ENCODE data around the gene FAM136A.
"Not testable (repeated sequence)": the region's sequence is repeated elsewhere in the genome, so short reads cannot be mapped to it uniquely, and the experiment has no call there.

The FAM136A gene

GRCh38 chr2:70301344-70302194 is at the start of gene FAM136A:
FAM136A (minus strand) TSS chr2:70302067; CDS start chr2:70302011, 56 bp downstream.
- peak; percentile 82 for DNase-seq

DNA sequence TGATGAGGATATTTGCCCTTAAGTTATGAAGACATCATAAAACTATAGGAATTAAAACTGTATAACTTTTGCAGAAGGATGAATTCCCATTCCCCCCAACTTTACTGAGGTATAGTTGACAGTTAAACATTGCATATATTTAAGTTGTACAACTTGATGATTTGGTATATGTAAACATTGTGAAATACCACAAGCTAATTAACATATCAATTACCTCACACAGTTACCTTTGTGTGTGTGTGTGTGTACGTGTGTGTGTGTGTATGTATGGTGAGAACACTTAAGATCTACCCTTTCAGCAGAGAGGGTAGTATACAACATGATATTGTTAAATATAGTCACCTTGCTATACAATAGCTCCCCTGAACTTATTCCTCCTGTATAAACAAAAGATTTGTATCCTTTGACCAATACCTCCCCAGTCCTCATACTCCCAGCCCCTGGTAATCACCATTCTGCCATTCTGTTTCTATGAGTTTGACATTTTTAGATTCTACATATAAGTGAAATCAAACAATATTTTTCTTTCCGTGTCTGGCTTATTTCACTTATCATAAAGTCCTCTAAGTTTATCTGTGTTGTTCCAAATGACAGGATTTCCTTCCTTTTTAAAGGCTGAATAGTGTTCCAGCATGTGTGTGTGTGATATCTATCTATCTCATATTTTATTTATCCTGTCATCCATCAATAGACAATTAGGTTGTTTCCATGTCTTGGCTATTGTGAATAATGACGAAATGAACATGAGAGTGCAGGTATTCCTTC is 48.2 kb upstream of the FAM136A start:
- DNase-seq = no peak

DNA sequence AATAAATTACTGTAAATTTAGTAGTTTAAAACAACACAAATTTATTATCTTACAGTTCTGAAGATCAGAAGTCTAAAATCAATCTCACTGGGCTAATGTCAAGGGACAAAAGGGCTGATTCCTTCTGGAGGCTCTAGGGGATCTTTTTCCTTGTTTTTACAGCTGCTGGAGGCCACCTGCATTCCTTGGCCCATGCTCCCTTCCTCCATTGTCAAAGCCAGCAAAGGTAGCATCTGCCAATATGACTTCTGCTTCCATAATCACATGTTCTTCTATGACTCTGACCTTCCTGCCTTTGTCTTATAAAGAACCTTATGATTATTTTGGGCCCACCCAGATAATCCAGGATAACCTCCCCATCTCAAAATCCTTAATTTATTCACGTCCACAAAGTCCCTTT is 46.0 kb upstream of the FAM136A start:
- DNase-seq = no peak

GRCh38 chr2:70344195-70344594 is 42.3 kb upstream of the FAM136A start:
- DNase-seq = no peak

- no peak for DNase-seq
Measured at GRCh38 chr2:70341477-70341765, 39.6 kb upstream of the FAM136A start.

GRCh38 chr2:70340761-70341476 is 39.1 kb upstream of the FAM136A start:
- DNase-seq = no peak

DNA sequence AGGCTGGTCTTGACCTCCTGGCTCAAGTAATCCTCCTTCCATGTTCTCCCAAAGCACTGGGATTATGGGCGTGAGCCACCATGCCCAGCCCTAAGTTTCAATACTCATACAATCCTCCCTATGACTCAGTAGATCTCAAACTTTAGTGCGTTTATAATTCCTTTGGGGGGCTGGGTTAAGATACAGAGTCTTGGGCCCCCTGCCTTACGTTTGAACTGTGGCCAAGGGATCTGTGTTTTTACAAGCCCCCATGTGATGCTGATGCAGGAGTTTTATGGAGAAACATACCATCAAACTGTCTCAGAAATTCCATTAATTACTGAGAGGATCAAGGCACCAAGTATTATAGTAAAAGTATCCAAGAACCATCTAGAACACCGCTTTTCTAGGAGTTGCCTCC is 38.2 kb upstream of the FAM136A start:
- no peak for DNase-seq

DNA sequence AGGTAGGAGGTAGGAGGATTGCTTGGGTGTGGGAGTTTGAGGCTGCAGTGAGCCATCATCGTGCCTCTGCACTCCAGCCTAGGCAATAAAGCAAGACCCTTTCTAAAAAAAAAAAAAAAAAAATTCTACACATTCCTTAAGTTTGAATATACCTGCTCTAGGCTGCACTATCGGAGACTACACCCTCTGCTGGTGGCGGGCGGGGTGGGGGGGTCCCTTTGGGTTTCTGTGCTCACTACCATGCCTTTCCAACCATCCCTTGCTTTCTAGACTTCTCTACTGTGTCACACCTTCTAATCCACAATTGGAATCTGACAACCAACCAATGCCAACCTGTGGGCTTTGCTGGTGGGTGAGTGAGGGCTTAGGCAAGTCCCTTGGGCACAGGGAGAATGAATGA is 34.7 kb upstream of the FAM136A start:
- no peak for DNase-seq

DNA sequence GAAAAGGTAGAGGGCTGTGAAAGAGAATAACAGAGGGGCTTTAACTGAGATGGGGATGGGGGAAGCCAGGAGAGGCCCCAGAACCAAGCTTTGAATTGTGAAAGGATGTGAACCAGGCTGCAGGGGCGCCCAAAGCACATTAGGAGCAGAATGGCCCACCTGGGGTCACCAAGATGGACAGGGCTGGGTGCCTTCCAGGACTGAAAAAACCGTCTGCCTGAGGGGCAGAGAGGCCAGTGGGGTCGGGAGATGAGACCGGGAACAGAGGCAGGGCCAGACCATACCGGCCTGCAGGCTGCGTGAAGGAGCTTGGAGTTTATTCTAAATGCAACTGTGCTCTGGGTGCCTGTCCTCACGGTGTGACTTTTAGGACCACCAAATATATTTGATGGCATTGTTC is 29.1 kb upstream of the FAM136A start:
- no peak for DNase-seq

DNA sequence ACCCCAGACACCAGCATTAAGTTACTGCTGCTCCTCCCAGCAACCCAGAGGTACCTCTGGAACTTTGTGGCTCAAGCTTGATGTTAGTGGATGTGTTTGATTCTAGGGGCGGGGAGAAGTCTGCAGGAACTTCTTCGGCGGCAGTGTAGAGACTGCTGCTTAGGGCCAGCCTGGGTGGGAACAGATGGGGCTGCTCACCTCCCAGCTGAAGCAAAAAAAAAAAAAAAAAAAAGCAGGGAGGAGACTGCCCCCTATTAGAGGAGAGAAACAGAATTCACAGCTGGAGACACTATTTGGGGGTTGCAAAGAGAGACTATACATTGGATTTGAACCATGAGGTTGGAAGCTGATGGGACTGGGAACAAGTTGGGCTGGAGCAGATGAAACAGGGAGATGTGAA is 28.6 kb upstream of the FAM136A start:
- no peak for DNase-seq

DNA sequence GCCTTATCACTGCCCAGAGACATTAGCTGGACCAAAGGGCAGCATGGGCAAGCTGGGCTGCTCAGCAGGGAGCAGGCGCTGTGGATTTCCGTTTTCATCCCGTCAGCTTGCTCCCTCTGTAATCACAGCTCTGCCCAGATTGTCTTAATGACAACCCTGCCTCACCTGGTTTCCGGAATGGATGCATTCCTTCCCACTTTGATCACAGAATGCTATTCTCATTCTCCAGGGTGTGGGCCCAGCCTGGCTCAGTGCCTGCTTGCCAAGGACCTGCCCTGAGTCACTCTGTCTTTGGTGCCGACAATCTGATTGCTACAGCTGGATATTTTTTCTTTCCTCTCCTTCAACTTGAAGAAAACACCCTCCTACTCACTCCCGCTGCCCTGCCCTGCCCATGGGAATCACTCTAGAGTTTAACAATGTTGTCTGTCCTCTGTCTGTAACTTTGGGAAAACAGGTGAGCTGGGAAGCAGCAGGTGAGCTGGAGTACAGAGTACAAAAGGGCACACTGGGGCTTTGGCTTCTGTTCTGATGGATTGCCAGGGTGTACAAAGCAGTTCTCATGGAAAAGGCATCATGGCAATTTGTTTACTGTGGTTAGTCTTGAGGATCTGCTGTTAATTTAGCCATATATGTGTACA is 27.2 kb upstream of the FAM136A start:
- DNase-seq = no peak

DNA sequence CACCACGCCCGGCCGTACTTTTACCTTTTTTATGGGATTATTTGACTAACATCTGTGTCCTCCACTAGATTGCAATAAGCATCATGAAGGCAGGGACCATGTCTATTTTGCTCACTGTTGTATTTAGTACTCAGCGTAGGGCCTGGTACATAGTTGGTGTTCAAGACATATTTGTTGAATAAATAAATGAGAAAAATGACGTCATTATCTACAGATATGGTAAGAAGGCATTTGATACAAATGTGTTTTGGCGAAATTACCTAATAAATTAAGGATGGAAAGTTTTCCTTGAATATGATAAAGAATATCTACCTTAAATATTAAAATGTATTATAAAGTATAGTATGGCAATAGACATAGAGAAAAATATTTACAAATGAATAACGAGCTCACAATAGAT is 24.0 kb upstream of the FAM136A start:
- no peak for DNase-seq

- DNase-seq = no peak
Measured at GRCh38 chr2:70322518-70322917, 20.7 kb upstream of the FAM136A start.

DNA sequence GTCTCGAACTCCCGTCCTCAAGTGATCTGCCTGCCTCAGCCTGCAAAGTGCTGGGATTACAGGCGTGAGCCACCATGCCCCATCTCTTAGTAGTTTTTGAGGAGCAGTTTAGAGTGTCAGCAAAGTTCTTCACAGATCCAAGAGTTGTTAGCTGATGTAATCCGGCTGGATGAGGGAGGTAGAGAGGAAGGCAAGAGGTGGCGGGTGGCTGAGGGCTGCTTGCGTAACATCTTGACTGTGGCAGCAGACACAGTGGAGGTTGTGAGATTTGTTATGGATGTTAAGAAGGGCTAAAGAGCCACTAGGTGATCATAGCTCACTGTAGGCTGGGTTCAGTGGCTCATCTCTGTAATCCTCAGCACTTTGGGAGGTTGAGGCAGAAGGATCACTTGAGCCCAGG is 19.5 kb upstream of the FAM136A start:
- DNase-seq = no peak

DNA sequence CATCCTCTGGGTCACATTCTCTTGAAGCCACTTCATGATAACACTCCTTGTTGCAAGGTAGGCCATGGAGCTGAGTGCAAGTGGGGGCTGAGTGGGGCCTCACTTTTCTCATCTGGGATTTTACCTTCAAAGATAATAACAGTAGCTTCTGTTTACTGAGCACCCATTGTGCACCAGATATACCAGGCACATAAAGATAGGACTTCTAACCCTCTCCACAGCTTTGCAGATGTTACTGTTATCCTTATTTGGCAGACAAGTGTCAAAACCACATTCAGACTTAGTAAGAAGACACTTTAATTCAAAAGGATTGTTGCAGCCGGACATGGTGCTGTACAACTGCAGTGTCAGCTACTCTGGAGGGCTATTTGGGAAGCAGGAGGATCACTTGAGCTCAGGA is 12.8 kb upstream of the FAM136A start:
- no peak for DNase-seq

GRCh38 chr2:70312560-70312959 is 10.7 kb upstream of the FAM136A start:
- DNase-seq = no peak

- no peak for DNase-seq
Measured at GRCh38 chr2:70310899-70311298, 9.0 kb upstream of the FAM136A start.

DNA sequence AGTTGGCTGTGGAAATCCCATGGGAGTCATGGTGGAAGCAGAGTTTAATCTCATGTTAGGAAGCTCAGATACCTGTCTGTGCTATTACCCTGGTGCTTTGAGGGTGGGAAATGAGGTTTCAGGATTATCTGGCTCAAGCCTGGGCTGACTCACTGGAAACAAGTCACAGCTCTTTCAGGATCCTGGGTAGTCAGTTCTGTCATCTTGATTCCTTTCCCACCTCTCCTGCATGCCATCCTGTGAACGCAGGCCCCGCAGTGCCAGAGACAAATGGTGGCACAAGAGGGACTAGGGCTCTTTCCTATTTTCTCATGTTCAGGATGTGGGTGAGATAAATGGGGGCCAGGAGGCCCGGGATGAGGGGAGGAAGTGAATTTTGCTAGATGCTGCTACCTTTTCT is 3.7 kb upstream of the FAM136A start:
- no peak for DNase-seq

DNA sequence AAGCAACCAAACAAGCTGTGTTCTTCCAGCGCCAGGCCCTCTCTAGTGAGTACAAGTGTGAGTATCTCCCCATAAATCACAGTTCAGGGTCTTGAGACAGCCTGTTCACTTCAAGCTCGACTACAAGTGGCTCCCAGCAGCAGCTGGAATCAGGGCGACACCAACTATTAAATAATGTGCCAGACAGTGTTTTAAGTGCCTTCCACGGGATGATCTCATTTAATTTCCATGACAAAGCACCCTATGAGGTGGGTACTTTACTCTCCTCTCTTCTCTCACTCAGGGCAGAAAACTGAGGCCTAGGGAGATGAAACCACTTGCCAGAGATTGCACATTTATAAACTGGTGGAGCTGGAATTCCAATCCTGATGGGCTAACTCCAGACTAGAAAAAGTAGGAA is 2.6 kb upstream of the FAM136A start:
- DNase-seq = no peak

GRCh38 chr2:70303186-70303585 is 1.3 kb upstream of the FAM136A start:
- DNase-seq = no peak

DNA sequence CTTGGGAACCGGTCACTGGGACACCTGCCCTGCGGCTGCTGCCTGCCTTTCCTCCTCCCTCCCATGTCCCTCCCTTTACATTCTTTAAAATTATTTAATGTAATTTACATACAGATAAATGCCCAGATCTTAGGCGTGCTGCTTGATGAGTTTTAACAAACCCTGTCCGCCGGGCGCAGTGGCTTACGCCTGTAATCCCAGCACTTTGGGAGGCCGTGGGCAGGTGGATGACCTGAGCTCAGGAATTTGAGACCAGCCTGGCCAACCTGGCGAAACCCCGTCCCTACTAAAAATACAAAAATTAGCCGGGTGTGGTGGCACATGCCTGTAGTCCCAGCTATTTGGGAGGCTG is 304 bp upstream of the FAM136A start:
- DNase-seq = not testable (repeated sequence)

GRCh38 chr2:70300771-70301343 is 1.0 kb downstream of the FAM136A start:
- DNase-seq = no peak

GRCh38 chr2:70297828-70298227 is 4.0 kb downstream of the FAM136A start:
- DNase-seq = not testable (repeated sequence)

Data from NK-92 treated with Interleukin-12 subunit alpha and Interleukin-12 subunit beta, amount 100 ng/mL, for 24 hours (cell line).